Islet of Langerhans (tissue), 1 donor: ENCODE results near the gene ADCY10.
"Not testable (repeated sequence)": the region's sequence is repeated elsewhere in the genome, so short reads cannot be mapped to it uniquely, and the experiment has no call there.

ENCODE experiments used
- FAIRE-seq: peaks from one replicate; lab custom pipeline; 2011; peaks lifted over from hg19 to GRCh38; lab: Jason Lieb, UNC

The ADCY10 gene

GRCh38 chr1:167860231-167860923 is 53.6 kb downstream of the ADCY10 start:
- FAIRE-seq: no peak

GRCh38 chr1:167856711-167857418 is 57.1 kb downstream of the ADCY10 start:
- no peak for FAIRE-seq

GRCh38 chr1:167854184-167854583 is 59.8 kb downstream of the ADCY10 start:
- no peak for FAIRE-seq

- no peak for FAIRE-seq
Measured at GRCh38 chr1:167849666-167850065, 64.3 kb downstream of the ADCY10 start.

- no peak for FAIRE-seq
Measured at GRCh38 chr1:167842872-167843271, 71.1 kb downstream of the ADCY10 start.

GRCh38 chr1:167841530-167841929 is 72.4 kb downstream of the ADCY10 start:
- FAIRE-seq: no peak

- FAIRE-seq: no peak
Measured at GRCh38 chr1:167839009-167839408, 74.9 kb downstream of the ADCY10 start.

- FAIRE-seq: no peak
Measured at GRCh38 chr1:167837326-167837725, 76.6 kb downstream of the ADCY10 start.

- FAIRE-seq: no peak
Measured at GRCh38 chr1:167836197-167836596, 77.7 kb downstream of the ADCY10 start.

GRCh38 chr1:167833904-167834303 is 80.0 kb downstream of the ADCY10 start:
- FAIRE-seq: no peak

- FAIRE-seq: no peak
Measured at GRCh38 chr1:167832693-167833092, 81.2 kb downstream of the ADCY10 start.

- not testable (repeated sequence) for FAIRE-seq
Measured at GRCh38 chr1:167830668-167831067, 83.3 kb downstream of the ADCY10 start.

- no peak for FAIRE-seq
Measured at GRCh38 chr1:167829868-167830267, 84.1 kb downstream of the ADCY10 start.

- no peak for FAIRE-seq
Measured at GRCh38 chr1:167826127-167826526, 87.8 kb downstream of the ADCY10 start.

GRCh38 chr1:167825419-167826079 is 88.4 kb downstream of the ADCY10 start:
- no peak for FAIRE-seq

- no peak for FAIRE-seq
Measured at GRCh38 chr1:167824163-167824794, 89.7 kb downstream of the ADCY10 start.

GRCh38 chr1:167821969-167822685 is 91.8 kb downstream of the ADCY10 start:
- FAIRE-seq: no peak

GRCh38 chr1:167821356-167821685 is 92.6 kb downstream of the ADCY10 start:
- no peak for FAIRE-seq

GRCh38 chr1:167820684-167821355 is 93.1 kb downstream of the ADCY10 start:
- no peak for FAIRE-seq

GRCh38 chr1:167819849-167820683 is 93.9 kb downstream of the ADCY10 start:
- FAIRE-seq: no peak

- FAIRE-seq: no peak
Measured at GRCh38 chr1:167815650-167816049, 98.3 kb downstream of the ADCY10 start.
